CD4-positive, alpha-beta T cell treated with Interleukin-4 for 4 hours (primary cell): ENCODE data around the gene ADTRP.
"Not testable (repeated sequence)": the region's sequence is repeated elsewhere in the genome, so short reads cannot be mapped to it uniquely, and the experiment has no call there.

Experiments used
- DNase-seq: peaks from one replicate; pipeline ENCODE4 v3.0.0-alpha.2; 2020

The ADTRP gene

GRCh38 chr6:11802886-11803590 lies 24.4 kb upstream of the ADTRP start:
- DNase-seq: no peak

DNA sequence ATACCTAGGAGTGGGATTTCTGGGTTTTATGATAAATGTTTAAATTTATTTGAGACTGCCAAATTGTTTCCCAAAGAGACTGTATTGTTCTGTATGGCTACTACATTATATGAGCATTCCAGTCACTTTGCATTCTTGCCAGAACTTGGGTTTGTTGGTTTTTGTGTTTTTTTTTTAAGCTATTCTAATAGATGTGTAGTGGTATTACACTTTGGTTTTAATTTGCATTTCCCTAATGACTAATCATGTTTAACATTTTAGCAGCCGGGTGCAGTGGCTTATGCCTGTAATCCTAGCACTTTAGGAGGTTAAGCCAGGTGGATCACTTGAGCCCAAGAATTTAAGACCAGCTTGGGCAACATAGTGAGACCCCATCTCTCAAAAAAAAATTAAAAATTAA lies 21.9 kb upstream of the ADTRP start:
- DNase-seq: not testable (repeated sequence)

DNA sequence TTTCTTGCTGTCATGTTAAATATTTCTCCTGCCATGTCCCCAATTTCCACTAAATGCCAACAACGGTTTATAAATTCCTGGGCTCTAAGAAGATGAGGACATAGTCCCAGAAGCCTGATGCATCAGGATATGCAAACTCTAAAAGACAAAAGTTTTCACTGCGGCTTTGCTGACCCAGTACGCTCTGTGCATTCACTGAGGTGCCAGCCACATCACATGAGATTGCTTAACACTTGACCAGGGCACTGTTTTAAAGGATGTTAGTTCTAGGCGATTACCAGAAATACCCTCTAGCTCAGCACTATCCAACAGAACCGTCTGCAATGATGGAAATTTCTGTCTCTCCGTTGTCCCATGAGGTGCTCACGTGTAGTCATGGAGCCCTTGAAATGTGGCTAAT lies 19.9 kb upstream of the ADTRP start:
- no peak for DNase-seq

DNA sequence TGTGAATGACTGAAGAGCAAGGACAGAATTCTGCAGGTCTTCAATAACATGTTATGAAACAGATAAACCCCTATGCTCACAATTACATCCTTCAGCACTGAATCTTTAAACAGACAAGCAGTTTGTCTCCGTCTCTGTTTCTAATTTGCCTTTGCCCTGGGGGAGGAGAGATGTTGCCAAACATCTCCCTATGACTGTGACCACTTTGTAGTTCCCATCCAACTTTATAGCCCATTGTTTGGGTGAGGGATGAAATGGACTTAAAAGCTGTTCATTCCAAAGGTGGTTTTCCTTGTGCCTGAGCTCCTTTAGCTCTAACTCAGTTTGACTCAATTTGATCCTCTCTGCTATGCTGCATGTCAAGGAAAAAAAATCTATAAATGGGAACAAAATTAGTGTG lies 19.5 kb upstream of the ADTRP start:
- no peak for DNase-seq

DNA sequence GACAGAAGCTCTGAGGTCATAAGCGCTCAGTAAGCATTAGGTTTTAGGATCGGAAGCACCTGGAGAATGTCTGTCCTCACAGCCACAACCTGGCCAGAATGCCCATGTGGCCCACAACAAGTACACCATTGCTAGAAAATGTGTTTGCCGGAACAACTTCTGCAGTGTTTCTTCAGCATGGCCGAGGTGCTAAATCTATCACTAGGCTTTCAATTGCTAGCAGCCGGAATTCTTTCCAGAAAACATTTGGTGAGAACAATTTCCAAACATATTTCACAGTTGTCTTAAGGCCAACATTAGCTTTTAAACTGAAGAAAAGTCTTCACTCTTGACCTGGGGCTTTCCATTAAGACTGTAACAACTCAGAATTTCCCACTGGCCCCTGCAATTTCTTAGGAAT lies 18.2 kb upstream of the ADTRP start:
- DNase-seq: no peak

- no peak for DNase-seq
Measured at GRCh38 chr6:11795403-11795802, 16.8 kb upstream of the ADTRP start.

DNA sequence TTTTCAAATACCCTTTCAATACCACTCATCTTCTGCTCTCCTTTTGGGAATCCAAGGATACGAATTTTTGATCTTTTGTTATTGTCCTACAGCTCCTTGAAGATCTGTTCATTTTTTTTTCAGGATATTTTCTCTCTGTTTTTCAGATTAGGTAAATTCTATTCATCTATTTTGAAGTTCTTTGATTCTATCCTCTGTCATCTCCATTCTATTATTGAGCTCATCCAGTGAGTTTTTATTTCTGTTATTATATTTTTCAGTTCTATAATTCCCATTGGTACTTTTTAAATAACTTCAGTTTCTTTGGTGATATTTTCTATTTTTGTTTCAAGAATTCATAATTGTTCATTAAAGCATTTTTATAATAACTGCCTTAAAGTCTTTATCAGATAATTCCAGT lies 14.7 kb upstream of the ADTRP start:
- no peak for DNase-seq

DNA sequence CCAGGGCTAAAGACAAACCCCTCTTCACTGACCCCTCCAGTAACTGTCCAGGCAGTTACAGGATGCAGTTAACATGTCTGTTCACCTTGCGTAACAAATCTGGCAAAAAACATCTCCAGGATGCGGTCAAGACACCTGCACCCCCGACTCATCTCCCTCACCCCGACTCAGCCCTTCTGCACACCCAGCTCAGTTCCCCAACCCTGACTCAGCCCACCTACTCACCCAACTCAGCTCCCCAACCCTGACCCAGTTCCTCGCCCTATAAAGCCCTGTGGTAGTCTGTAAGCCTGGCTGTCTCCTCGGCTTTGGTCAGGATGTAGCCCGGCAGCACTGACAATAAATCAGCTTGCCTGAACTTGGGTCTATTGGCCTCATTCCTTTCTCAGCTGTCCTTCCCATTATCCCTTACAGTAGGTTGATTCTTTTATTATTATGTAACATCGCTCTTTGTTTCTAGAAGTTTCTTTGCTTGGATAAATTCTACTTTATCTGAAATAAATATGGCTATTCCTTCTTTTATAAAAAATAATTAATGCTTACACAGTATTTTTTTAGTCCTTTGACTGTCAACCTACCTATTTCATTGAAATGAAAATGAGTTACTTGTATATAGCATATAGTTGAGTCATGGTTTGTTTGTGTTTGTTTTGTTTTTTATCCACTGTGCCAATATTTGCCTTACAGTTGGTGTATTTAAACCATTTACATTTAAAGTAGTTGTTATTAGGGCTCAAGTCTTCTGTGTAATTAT lies 12.9 kb upstream of the ADTRP start:
- no peak for DNase-seq

GRCh38 chr6:11789744-11790143 lies 11.1 kb upstream of the ADTRP start:
- DNase-seq: no peak

DNA sequence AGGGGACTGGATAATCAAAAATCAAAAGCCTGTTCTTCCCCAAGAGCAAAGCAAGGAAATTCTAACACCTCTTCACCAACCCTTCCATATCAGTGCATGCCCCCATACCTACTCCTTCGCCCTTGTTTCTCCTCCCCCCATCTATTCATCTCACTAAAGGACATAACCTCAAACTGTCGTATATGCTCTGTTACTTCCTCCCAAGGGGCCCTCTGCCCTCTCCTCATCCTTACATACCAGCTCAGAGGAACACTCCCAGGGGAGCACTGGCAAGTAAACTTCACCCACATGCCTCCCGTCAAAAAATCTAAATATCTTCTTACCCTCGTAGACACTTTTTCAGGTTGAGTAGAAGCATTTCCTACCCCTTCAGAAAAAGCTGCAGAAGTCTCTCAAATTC lies 9.4 kb upstream of the ADTRP start:
- no peak for DNase-seq

GRCh38 chr6:11785774-11786579 lies 7.4 kb upstream of the ADTRP start:
- peak; percentile 37 for DNase-seq

GRCh38 chr6:11785415-11785773 lies 6.8 kb upstream of the ADTRP start:
- DNase-seq: peak; percentile 24

DNA sequence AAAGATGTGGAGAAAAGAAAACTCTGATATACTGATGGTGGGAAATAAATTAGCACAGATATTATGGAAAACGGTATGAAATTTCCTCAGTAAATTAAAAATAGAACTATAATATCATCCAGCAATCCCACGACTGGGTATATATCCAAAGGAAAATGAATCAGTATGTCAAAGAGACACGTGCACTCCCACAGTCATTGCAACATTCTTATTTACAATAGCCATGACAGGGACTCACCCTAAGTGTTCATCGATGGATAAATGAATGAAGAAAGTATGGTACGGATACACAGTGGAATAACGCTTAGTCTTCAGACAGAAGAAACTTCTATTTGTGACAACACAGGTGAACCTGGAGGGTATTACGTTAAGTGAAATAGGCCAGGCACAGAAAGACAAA lies 5.7 kb upstream of the ADTRP start:
- no peak for DNase-seq

DNA sequence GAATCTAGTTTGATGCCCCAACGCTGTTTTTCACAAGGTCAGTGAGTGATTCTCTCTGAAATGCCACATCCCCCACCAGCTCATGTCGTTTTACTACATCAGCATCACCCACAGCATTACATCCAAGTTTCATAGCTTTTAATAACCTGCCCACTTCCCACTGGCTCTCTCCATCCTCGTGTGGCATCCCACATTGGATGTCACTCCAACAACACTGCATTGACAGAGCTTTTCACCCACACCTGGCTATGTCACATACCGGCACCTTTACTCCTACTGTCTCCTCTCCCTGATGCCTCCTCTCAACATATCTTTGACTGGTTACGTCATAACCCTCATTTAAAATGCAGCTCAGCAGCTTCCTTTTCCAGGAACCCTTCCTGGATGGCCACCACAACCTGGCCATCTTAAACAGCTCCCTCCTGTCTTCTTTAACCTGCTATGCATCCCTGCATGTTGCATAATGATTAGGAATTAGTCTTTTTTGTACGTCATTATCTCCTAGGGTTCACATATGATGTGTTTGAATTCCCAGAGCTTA lies 5.0 kb upstream of the ADTRP start:
- DNase-seq: no peak

DNA sequence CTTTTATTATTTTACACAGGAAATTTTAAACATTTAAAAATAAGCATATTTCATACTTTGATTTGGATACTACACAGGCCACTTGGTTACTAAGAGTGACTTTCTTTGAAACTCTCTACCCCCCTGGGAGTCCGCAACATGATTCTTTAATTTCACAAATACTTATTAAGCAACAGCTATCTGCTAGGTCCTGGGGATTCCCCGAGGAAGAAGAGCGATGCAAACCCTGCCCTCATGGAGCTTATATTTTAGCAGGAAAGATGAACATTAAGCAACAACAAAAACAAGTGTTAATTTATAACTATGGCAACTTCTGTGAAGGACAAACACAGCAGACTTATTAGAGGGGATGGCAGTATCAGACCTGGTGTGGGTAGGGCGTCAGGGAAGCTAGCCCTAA lies 3.9 kb upstream of the ADTRP start:
- DNase-seq: no peak

DNA sequence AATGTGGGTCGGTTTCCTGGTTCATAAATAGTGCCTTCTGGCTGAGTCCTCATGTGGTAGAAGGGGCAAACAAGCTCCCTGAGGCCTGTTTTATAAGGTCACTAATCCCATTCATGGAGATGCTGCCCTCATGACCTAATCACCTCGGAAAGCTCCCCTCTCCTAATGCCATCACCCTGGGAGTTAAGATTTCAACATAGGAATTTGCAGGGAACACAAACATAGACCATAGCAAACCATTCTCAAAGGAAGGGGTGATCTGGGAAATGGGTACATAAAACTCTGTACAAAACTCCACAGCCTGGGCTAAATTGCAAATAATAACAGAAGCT lies 1.5 kb upstream of the ADTRP start:
- no peak for DNase-seq

GRCh38 chr6:11779329-11780096 lies 910 bp upstream of the ADTRP start:
- DNase-seq: no peak

DNA sequence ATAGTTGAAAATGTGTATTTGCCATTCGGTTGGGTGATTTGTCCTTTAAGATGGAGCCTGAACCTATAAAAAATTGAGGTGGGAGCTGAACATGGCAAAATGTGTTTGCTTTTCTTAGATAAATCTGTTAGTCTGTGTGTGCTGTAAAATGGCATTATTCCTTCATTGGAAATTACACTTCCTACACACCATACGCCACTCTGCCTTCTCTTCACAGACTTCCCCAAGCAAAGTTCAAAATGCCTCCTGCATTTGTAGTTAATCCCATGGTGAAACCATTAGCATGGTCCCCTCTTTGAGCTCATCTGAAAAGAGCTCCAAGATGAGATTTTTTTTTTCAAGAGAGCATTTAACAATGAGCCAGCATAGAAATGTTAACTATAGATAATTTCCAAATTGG lies 567 bp downstream of the ADTRP start:
- DNase-seq: no peak

- no peak for DNase-seq
Measured at GRCh38 chr6:11775791-11776409, 2.7 kb downstream of the ADTRP start.

GRCh38 chr6:11774426-11774825 lies 4.2 kb downstream of the ADTRP start:
- no peak for DNase-seq

DNA sequence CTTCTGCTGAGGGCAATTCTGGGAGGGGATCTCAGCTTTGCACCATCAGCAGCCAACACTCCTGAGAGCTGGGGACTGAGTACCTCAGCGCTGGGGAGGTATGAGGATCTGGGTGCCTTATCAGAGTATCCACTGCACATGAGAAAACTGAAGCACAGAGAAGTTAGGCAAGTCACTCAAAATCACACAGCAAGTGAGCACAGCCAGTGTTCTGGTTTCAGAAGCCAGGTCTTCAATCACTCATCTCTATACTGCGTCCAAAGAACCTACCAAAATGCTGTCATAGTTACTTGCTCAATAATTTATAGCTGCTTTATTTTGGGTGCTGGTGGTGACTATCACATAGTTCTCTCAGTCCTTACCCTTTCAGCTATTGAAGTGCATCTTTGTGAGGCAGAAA lies 5.0 kb downstream of the ADTRP start:
- no peak for DNase-seq

DNA sequence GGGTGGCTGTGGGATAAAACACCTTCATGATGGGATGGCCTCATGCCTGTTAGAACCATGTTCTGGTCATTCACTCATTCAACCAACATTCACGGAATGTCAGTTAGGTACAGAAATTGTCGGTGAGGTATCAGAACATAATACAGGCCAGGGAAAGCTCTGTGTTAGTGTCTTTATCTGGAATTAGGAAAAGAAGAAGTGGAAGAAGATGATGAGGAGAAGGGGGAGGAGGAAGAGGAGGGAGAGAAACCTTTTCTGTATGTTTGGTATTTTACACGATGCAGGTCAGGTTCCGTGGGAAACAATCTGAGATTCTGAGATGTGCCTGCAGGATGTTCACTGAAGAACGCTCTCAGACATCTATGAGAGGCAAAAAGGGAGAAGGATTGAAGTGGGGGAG lies 5.6 kb downstream of the ADTRP start:
- no peak for DNase-seq
